ENCODE data around the gene KCND2. TPM values are rescaled to one million over a fixed set of nuclear protein-coding genes. Genes with fewer than 3 reads are reported as not detected.
"Not testable (repeated sequence)": the region's sequence is repeated elsewhere in the genome, so short reads cannot be mapped to it uniquely, and the experiment has no call there.

KCND2 gene
- total RNA-seq, 1 donor from 2014 or later = 2.9 TPM

DNA sequence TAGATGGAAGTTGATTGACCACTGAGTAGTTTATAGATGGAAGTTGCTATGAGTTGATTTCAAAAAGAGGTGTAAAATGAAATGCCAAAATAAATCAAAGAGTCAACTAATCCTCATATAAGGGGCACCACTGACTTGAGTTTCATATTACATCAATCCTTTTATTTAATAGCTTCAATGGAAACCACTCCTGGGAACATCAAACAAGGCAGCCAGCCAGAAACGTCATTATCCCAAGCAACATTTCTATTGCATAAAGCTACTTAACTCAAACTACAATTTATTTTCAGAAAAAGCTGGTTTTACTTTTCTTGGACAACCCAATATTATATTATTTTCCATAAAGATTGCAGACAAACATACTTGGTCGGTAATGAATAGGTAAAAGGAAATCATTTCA, 422.9 kb downstream of the KCND2 start:
- H3K36me3 Mint-ChIP-seq = peaks cover 4% of the 10 kb centered on the region
- no peak overlapping the region for H3K27ac Mint-ChIP-seq
- H3K27me3 Mint-ChIP-seq (ENCODE audit: insufficient read depth, low read depth) = peaks cover 2% of the 10 kb centered on the region
- TF ChIP-seq EZH2phosphoT487 (IDR thresholded peaks at IDR 0.05) (no peak), EZH2 (IDR thresholded peaks at IDR 0.05) (no peak)
- TF ChIP-seq, protein P1, sequence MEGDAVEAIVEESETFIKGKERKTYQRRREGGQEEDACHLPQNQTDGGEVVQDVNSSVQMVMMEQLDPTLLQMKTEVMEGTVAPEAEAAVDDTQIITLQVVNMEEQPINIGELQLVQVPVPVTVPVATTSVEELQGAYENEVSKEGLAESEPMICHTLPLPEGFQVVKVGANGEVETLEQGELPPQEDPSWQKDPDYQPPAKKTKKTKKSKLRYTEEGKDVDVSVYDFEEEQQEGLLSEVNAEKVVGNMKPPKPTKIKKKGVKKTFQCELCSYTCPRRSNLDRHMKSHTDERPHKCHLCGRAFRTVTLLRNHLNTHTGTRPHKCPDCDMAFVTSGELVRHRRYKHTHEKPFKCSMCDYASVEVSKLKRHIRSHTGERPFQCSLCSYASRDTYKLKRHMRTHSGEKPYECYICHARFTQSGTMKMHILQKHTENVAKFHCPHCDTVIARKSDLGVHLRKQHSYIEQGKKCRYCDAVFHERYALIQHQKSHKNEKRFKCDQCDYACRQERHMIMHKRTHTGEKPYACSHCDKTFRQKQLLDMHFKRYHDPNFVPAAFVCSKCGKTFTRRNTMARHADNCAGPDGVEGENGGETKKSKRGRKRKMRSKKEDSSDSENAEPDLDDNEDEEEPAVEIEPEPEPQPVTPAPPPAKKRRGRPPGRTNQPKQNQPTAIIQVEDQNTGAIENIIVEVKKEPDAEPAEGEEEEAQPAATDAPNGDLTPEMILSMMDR (IDR thresholded peaks at IDR 0.05) = no peak
- H3K4me3 ChIP-seq = no peak overlapping the region
- no peaks in the 10 kb centered on the region for H3K79me2 ChIP-seq (ENCODE audit: low read depth)
- no peaks in the 10 kb centered on the region for H3K27me3 ChIP-seq
- no peak overlapping the region for H3K9ac ChIP-seq
- peaks cover 10% of the 10 kb centered on the region for H3F3A ChIP-seq (ENCODE audit: low read depth)
- H3K4me2 ChIP-seq = no peak overlapping the region
- H3K9me3 ChIP-seq (ENCODE audit: low read depth) = no peaks in the 10 kb centered on the region
- H3K36me3 ChIP-seq = no peaks in the 10 kb centered on the region
- H4K20me1 ChIP-seq (ENCODE audit: low read depth) = no peaks in the 10 kb centered on the region
- DNase-seq (ENCODE audit: low spot score) = no peak
- H3K4me3 Mint-ChIP-seq = no peak overlapping the region
- H3K9me3 Mint-ChIP-seq = peaks cover 6% of the 10 kb centered on the region
- H3K4me1 Mint-ChIP-seq = peaks cover 20% of the 10 kb centered on the region
- no peak overlapping the region for H3K27ac ChIP-seq
- H3K4me1 ChIP-seq = peaks cover 14% of the 10 kb centered on the region
- H2AFZ ChIP-seq (replicated peaks) = no peak overlapping the region

DNA sequence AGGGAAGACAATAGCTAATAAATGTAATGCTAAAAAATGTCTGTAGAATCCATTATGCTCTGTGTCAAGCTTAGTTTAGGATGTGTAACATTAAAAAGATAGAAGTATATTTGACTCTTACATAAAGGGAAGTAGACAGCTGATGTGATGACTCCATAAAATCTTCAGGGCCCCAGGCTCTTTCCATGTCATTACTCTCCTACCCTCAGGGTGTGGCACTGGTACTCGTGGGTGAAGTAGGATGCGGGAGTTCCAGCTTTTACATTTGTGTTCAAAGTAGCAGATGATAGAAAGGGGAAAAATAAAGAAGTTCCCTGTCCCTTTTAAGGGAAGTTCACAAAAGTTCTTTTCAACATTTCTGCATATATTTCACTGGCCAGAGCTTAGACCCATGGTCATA, 427.8 kb downstream of the KCND2 start:
- Mint-ChIP-seq H3K36me3 (peaks cover 2% of the 10 kb centered on the region), H3K4me1 (no peaks in the 10 kb centered on the region), H3K27ac (no peak overlapping the region), H3K27me3 (ENCODE audit: insufficient read depth, low read depth) (peaks cover 2% of the 10 kb centered on the region), H3K4me3 (no peak overlapping the region), H3K9me3 (peaks cover 10% of the 10 kb centered on the region)
- Histone ChIP-seq H3K36me3 (no peaks in the 10 kb centered on the region), H3K4me2 (no peak overlapping the region), H3F3A (ENCODE audit: low read depth) (no peaks in the 10 kb centered on the region), H3K27ac (no peak overlapping the region), H3K9ac (no peak overlapping the region), H3K4me3 (no peak overlapping the region), H3K9me3 (ENCODE audit: low read depth) (no peaks in the 10 kb centered on the region), H4K20me1 (ENCODE audit: low read depth) (no peaks in the 10 kb centered on the region), H3K27me3 (no peaks in the 10 kb centered on the region), H2AFZ (replicated peaks) (no peak overlapping the region), H3K4me1 (peaks cover under 1% of the 10 kb centered on the region), H3K79me2 (ENCODE audit: low read depth) (no peaks in the 10 kb centered on the region)
- no peak for TF ChIP-seq EZH2 (IDR thresholded peaks at IDR 0.05)
- TF ChIP-seq, protein P1 (IDR thresholded peaks at IDR 0.05) = no peak
- TF ChIP-seq EZH2phosphoT487 (IDR thresholded peaks at IDR 0.05) = no peak
- no peak for DNase-seq (ENCODE audit: low spot score)

DNA sequence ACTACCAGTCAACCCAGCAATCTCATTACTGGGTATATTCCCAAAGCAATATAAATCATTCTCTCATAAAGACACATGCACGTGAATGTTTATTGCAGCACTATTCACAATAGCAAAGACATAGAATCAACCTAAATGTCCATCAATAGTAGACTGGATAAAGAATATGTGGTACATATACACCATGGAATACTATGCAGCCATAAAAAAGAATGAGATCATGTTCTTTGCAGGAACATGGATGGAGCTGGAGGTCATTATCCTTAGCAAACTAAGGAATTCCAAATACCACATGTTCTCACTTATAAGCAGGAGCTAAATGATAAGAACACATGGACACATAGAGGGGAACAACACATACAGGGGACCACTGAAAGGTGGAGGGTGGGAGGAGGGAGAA, 429.4 kb downstream of the KCND2 start:
- not testable (repeated sequence) for H3K4me3 ChIP-seq; H3K79me2 ChIP-seq (ENCODE audit: low read depth); H3K9ac ChIP-seq; H3K27me3 Mint-ChIP-seq (ENCODE audit: insufficient read depth, low read depth); H3K36me3 ChIP-seq; H3K4me2 ChIP-seq; H3K4me1 ChIP-seq; H3K27me3 ChIP-seq; H3F3A ChIP-seq (ENCODE audit: low read depth); H3K27ac ChIP-seq; H3K4me1 Mint-ChIP-seq; H2AFZ ChIP-seq (replicated peaks); H3K9me3 ChIP-seq (ENCODE audit: low read depth); H3K36me3 Mint-ChIP-seq; H3K27ac Mint-ChIP-seq; H3K9me3 Mint-ChIP-seq; H4K20me1 ChIP-seq (ENCODE audit: low read depth); H3K4me3 Mint-ChIP-seq; DNase-seq (ENCODE audit: low spot score)

DNA sequence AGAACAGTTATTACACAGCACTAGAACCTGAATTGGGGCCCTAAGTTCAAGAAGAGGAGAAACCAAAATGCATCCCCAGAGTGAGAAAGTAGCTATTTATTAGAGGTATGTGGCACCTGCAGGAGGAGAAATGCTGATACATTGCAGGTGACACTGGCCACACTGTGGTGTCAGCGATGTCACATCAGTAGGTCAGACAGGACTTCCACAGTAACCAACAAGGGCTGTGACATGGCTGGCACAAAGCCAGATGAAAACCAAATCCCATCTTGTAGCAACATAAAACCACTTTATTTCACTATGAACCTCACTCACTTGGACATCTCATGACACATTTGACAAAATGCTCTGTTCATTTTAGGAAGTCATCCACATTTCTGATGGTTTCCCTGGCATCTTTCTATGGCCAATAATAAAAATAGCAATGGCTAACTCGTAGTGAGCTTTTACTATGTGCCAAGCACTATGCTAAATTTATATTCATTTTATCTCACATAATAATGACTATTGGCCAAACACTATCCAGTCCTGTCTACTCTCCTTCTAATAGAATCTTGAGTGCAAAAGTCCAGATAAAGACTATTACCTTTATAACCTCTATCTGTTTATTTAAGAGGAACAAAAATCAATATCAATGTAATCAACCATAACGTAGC, 430.7 kb downstream of the KCND2 start:
- peaks cover 2% of the 10 kb centered on the region for H3K27me3 Mint-ChIP-seq (ENCODE audit: insufficient read depth, low read depth)
- Histone ChIP-seq H3F3A (ENCODE audit: low read depth) (no peaks in the 10 kb centered on the region), H3K4me1 (peaks cover 9% of the 10 kb centered on the region), H3K79me2 (ENCODE audit: low read depth) (no peaks in the 10 kb centered on the region), H3K27me3 (no peaks in the 10 kb centered on the region), H3K9ac (no peak overlapping the region), H2AFZ (replicated peaks) (no peak overlapping the region), H3K36me3 (no peaks in the 10 kb centered on the region), H3K27ac (no peak overlapping the region), H3K9me3 (ENCODE audit: low read depth) (no peaks in the 10 kb centered on the region), H4K20me1 (ENCODE audit: low read depth) (no peaks in the 10 kb centered on the region), H3K4me3 (no peak overlapping the region), H3K4me2 (no peak overlapping the region)
- no peak for DNase-seq (ENCODE audit: low spot score)
- H3K4me1 Mint-ChIP-seq = no peaks in the 10 kb centered on the region
- no peak overlapping the region for H3K27ac Mint-ChIP-seq
- H3K36me3 Mint-ChIP-seq = no peaks in the 10 kb centered on the region
- no peak overlapping the region for H3K4me3 Mint-ChIP-seq
- peaks cover 4% of the 10 kb centered on the region for H3K9me3 Mint-ChIP-seq
- TF ChIP-seq EZH2 (IDR thresholded peaks at IDR 0.05) (no peak), EZH2phosphoT487 (IDR thresholded peaks at IDR 0.05) (no peak)
- TF ChIP-seq, protein P1 (IDR thresholded peaks at IDR 0.05) = no peak
